22Rv1 (cell line): ENCODE results near the gene MPRIP.

Source experiments
- CTCF ChIP-seq: fragments of 450-650 bp; IDR thresholded peaks from 2 replicates; pipeline ENCODE4 v1.5.1; 2017; ENCODE audit warnings: mild to moderate bottlenecking
- ZFX ChIP-seq: fragments of 450-650 bp; IDR thresholded peaks from 2 replicates; pipeline ENCODE4 v1.6.1; 2017; ENCODE audit warnings: antibody characterized with exemption, borderline replicate concordance

GRCh38 chr17:17097763-17098345, 55.6 kb downstream of the MPRIP start:
- no peak for TF ChIP-seq CTCF
- no peak for TF ChIP-seq ZFX
